ENCODE measurements around the gene EIF2S2.

The EIF2S2 gene

GRCh38 chr20:34122274-34122980, 10.4 kb upstream of the EIF2S2 start:
- DNase-seq (ENCODE audit: low read depth in 2 of 2) = no peak

GRCh38 chr20:34120213-34120612, 8.2 kb upstream of the EIF2S2 start:
- DNase-seq (ENCODE audit: low read depth in 2 of 2) = no peak

GRCh38 chr20:34115232-34115631, 3.2 kb upstream of the EIF2S2 start:
- DNase-seq (ENCODE audit: low read depth in 2 of 2) = no peak

- no peak for DNase-seq (ENCODE audit: low read depth in 2 of 2)
These were observed 2.8 kb upstream of the EIF2S2 start for GRCh38 chr20:34114809-34115208.

- no peak for DNase-seq (ENCODE audit: low read depth in 2 of 2)
These were observed 608 bp upstream of the EIF2S2 start for GRCh38 chr20:34112600-34113101.

GRCh38 chr20:34110745-34111641, 1.1 kb downstream of the EIF2S2 start:
- no peak for DNase-seq (ENCODE audit: low read depth in 2 of 2)

GRCh38 chr20:34110025-34110744, 1.9 kb downstream of the EIF2S2 start:
- no peak for DNase-seq (ENCODE audit: low read depth in 2 of 2)

- DNase-seq (ENCODE audit: low read depth in 2 of 2) = no peak
These were observed 2.6 kb downstream of the EIF2S2 start for GRCh38 chr20:34109442-34109841.

GRCh38 chr20:34108616-34109174, 3.3 kb downstream of the EIF2S2 start:
- no peak for DNase-seq (ENCODE audit: low read depth in 2 of 2)

- DNase-seq (ENCODE audit: low read depth in 2 of 2) = no peak
These were observed 5.9 kb downstream of the EIF2S2 start for GRCh38 chr20:34105978-34106675.

- no peak for DNase-seq (ENCODE audit: low read depth in 2 of 2)
These were observed 8.0 kb downstream of the EIF2S2 start for GRCh38 chr20:34104059-34104458.

GRCh38 chr20:34102342-34102741, 9.7 kb downstream of the EIF2S2 start:
- no peak for DNase-seq (ENCODE audit: low read depth in 2 of 2)

GRCh38 chr20:34100576-34100975, 11.5 kb downstream of the EIF2S2 start:
- DNase-seq (ENCODE audit: low read depth in 2 of 2) = no peak

GRCh38 chr20:34099675-34100074, 12.4 kb downstream of the EIF2S2 start:
- no peak for DNase-seq (ENCODE audit: low read depth in 2 of 2)

- DNase-seq (ENCODE audit: low read depth in 2 of 2) = no peak
These were observed 13.5 kb downstream of the EIF2S2 start for GRCh38 chr20:34098570-34098969.

GRCh38 chr20:34096699-34097444, 15.2 kb downstream of the EIF2S2 start:
- no peak for DNase-seq (ENCODE audit: low read depth in 2 of 2)

GRCh38 chr20:34095825-34096224, 16.2 kb downstream of the EIF2S2 start:
- DNase-seq (ENCODE audit: low read depth in 2 of 2) = no peak

- DNase-seq (ENCODE audit: low read depth in 2 of 2) = no peak
These were observed 18.1 kb downstream of the EIF2S2 start for GRCh38 chr20:34093895-34094294.

GRCh38 chr20:34091637-34092200, 20.3 kb downstream of the EIF2S2 start:
- no peak for DNase-seq (ENCODE audit: low read depth in 2 of 2)

GRCh38 chr20:34090645-34091044, 21.4 kb downstream of the EIF2S2 start:
- no peak for DNase-seq (ENCODE audit: low read depth in 2 of 2)

Data from activated CD4-positive, alpha-beta T cell treated with anti-CD3 and anti-CD28 coated beads for 24 hours (primary cell).